Astrocyte of the spinal cord (primary cell): ENCODE data around the gene FBXL19.

ENCODE experiments used
- DNase-seq: peaks from one replicate; pipeline ENCODE4 v3.0.0; 2011; ENCODE audit warnings: low read depth, low spot score
- H3K4me3 ChIP-seq: 2 replicates; pipeline ENCODE4 v1.5.1; 2011; ENCODE audit warnings: low read depth, mild to moderate bottlenecking, low read length, moderate library complexity
- in situ Hi-C: cut with HindIII; loops from 2 replicates; pipeline ENCODE4 v1.10.0; 2017; ENCODE audit warnings: low sequenced_read_pairs
- TF ChIP-seq, protein P1 (sequence below): IDR thresholded peaks from 2 replicates; pipeline ENCODE4 v1.5.1; 2012; ENCODE audit warnings: low read depth, mild to moderate bottlenecking, low read length, inconsistent platforms

FBXL19 gene

DNA sequence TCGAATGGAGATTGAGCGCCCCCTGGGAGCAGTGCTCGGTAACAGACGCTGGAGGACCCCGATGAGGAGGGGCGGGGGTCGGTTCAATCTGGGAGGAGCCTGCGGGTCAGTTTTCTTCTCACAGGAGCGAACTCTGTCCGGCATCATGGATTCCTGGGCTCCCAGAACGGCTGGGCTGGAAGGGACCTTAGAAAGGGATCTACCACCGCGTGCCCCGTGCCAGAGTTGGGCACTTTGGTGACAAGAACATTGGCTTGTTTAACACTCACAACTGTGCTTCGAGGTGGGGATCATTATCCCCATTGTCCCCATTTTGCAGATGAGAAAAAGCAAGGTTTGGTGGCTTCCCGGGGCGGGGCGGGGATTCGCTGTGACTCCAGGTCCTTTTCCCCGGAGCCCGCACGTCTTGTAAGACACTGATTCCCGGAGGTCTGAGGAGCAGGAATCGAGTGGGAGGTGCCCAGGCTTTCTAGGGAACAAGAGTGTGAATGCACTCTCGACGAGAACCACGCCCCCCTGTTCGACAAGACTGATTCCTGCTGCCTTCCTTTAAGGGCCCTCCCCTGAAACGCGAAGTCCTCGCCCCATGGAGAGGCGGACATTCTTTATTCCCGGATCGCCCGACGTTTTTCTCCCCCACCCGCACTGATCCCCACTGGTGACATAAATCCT is 1.5 kb upstream of the FBXL19 start:
- TF ChIP-seq, protein P1, sequence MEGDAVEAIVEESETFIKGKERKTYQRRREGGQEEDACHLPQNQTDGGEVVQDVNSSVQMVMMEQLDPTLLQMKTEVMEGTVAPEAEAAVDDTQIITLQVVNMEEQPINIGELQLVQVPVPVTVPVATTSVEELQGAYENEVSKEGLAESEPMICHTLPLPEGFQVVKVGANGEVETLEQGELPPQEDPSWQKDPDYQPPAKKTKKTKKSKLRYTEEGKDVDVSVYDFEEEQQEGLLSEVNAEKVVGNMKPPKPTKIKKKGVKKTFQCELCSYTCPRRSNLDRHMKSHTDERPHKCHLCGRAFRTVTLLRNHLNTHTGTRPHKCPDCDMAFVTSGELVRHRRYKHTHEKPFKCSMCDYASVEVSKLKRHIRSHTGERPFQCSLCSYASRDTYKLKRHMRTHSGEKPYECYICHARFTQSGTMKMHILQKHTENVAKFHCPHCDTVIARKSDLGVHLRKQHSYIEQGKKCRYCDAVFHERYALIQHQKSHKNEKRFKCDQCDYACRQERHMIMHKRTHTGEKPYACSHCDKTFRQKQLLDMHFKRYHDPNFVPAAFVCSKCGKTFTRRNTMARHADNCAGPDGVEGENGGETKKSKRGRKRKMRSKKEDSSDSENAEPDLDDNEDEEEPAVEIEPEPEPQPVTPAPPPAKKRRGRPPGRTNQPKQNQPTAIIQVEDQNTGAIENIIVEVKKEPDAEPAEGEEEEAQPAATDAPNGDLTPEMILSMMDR: peak; percentile 94
- DNase-seq: peak; percentile 90
- in situ Hi-C loops: no loop called here
- H3K4me3 ChIP-seq: peak overlapping the region; percentile 63

DNA sequence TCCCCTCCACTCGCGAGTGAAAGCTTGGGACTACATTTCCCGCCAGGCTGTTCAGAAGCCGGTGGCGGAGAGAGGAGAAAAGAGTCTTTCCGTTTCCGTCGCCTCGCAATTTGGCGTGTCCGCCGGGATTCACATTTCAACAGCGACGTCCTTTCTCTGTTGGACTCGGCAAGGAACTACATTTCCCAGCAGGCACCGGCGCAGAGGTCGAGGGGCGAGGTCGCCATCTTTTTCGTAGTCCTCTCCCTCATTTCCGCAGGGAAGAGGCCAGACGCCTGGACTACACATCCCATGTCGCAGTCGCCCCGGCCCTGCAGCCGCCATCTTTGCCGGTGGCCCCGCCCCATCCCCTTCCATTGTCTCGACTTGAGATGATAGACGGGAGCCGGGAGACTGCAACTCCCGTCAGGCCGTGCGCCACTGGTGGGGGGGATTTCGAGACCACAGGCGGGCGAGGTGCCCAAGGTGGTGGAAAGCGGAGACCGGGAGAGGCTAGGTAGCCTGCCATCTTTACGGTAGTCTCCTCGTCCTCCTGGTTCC is 882 bp upstream of the FBXL19 start:
- in situ Hi-C loops: no loop called here
- H3K4me3 ChIP-seq: peak overlapping the region; percentile 94
- DNase-seq: peak; percentile 100
- TF ChIP-seq, protein P1: no peak

DNA sequence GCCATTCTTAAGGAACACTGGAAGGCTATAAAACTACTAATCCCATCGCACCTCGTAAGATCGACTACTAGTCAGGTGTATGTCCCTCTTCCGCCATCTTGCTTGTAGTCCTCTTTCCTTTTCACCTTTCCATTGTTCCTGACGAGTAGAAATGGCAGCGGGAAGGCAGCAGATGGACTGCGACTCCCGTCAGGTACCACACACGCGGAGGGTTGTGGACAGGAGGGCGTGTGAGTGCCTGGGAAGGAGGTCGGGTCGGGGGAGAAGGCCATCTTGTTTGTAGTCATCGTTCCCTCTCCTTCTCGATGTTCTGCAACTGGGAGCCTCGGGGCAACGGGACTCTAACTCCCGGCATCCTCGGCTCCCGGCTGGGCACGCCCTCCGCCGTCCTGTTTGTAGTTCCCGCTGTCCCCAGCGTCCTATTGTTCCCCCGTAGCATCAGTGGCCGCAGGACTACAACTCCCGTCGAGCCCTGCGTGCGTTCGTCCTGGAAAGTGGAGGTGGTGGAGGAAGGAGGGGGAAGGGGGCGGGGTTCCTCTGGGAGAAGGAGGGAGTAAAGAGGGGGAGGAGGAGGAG is 324 bp upstream of the FBXL19 start:
- TF ChIP-seq, protein P1: no peak
- DNase-seq: peak; percentile 100
- peak overlapping the region; percentile 94 for H3K4me3 ChIP-seq
- in situ Hi-C loops: no loop called here

DNA sequence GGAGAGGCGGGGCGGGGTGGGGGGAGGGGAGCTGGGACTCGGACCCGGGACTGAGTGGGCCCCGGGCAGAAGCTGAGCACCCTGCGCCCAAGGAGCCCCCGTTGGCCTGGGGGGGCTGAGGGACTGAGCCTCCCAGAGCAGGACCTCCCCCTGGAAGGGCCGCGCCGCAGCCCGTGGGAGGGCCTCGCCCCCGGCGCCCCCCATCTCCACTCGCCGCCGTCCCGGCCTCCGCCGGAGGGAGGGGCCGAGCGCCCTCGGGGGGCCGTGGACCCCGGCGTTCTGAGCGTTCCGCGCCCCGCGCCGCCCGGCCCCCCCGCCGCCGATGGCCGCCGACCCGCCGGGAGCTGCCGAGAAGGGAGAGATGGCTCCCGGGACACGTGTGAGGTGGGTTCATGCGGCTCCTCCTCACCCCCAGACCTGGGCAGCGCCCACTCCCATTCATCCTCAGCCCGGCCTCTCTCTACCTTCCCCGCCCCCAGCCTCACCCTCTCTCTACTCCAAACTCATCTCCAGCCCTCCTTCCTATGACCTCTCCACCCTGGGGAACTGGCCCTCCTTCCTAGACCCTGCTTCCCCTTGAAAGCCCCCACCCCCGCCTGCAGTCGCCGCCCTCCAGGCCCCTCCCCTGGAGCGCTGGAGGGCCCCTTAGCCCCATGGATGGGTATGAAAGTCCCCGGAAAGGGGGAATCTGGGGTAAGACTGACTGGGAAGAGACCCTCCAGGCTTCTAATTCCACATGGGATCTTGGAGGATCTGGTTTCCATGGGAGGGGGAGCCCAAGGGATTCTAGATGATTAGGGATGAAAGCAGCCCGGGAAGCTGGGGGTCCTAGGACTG is 922 bp downstream of the FBXL19 start:
- no peak for DNase-seq
- in situ Hi-C loops: no loop called here
- TF ChIP-seq, protein P1: no peak
- peak overlapping the region; percentile 94 for H3K4me3 ChIP-seq

DNA sequence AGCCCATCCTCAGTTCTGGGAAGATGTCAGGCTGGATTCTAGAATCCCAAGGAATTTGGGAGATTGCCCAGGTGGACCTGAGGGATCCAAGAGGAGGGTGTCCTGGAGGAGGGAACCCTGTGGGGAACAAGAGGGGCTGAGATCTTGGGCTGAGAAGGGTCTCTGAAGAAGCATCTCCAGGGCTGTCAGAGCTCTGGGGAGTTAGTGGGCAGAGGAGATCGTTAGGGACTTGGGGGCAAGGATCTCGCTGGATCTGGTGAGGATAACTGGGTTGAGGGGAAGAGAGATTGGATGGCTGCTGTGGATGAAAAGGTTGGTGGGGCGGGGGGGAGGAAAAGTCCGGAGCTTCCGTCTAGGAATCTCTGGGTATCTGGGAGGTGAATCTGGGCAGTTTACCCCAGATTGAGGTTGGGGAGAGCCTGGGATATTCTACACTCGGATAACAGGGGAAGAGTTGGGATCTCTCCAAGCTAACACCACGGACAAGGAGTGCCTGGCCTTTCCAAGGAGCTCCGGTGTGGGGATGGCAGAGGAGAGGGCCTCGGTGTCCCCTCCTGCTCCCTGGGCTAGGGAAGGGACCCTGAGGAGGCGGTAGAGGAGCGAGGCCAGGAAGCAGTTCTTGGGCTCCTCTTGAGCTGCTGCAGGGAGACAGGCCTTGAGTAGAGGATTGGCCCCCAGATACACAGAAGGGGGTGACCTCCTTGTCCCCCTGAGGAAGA is 1.7 kb downstream of the FBXL19 start:
- in situ Hi-C loops: no loop called here
- no peak for DNase-seq
- TF ChIP-seq, protein P1: no peak
- H3K4me3 ChIP-seq: peak overlapping the region; percentile 94

DNA sequence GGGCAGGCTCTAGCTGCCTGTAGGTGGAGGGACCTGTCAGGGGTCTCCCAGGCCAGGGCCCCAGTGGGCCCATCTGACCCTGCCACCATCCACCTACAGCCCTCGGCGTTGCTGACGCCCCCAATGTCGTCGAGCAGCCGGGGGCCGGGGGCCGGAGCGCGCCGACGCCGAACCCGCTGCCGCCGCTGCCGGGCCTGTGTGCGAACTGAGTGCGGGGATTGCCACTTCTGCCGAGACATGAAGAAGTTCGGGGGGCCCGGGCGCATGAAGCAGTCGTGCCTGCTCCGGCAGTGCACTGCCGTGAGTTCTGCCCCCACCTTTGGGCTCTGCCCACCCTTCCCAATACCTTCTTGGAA is 2.2 kb downstream of the FBXL19 start:
- no peak for DNase-seq
- in situ Hi-C loops: no loop called here
- TF ChIP-seq, protein P1: no peak
- H3K4me3 ChIP-seq: no peak overlapping the region
